ENCODE data around the gene KLF2.

DNA sequence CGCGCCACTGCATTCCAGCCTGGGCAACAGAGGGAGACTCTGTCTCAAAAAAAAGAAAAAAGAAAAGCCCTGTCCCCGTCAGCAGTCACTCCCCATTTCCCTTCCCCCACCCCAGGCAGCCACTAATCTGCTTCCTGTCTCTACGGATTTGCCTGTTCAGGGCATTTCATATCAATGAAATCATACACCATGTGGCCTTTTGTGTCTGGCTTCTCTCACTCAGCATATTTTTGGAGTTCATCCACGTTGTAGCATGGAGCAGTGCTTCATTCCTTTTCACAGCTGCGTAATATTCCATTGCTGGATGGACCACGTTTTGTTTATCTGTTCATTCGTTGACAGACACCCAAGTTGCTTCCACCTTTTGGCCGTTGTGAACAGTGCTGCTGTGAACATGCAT lies 36.1 kb upstream of the KLF2 start:
- TF ChIP-seq YY1 (IDR thresholded peaks at IDR 0.05; ENCODE audit: insufficient read depth, insufficient read length): no peak
- TF ChIP-seq SUZ12 (IDR thresholded peaks at IDR 0.05; ENCODE audit: extremely low read depth, insufficient read depth, insufficient read length): no peak
- no peak for TF ChIP-seq ZNF274 (IDR thresholded peaks at IDR 0.05; ENCODE audit: low read depth, low read length)

Measured in NT2/D1 (cell line).